VCaP (cell line): ENCODE data around the gene SLCO4C1.

Source experiments
- H3K27ac ChIP-seq: fragments of 450-650 bp; 2 replicates; pipeline ENCODE4 v1.5.1; 2017
- CTCF ChIP-seq: fragments of 450-650 bp; conservative IDR thresholded peaks from 2 replicates; pipeline ENCODE4 v1.5.1; 2017; ENCODE audit warnings: mild to moderate bottlenecking, moderate library complexity

Gene SLCO4C1

GRCh38 chr5:102309586-102309985, 13.5 kb upstream of the SLCO4C1 start:
- no peak for TF ChIP-seq CTCF
- no peak overlapping the region for H3K27ac ChIP-seq

- no peak for TF ChIP-seq CTCF
- H3K27ac ChIP-seq = no peak overlapping the region
Measured at GRCh38 chr5:102307232-102307631, 11.1 kb upstream of the SLCO4C1 start.

- TF ChIP-seq CTCF = no peak
- no peak overlapping the region for H3K27ac ChIP-seq
Measured at GRCh38 chr5:102306121-102306520, 10.0 kb upstream of the SLCO4C1 start.

- no peak for TF ChIP-seq CTCF
- H3K27ac ChIP-seq = no peak overlapping the region
Measured at GRCh38 chr5:102295534-102296177, 428 bp downstream of the SLCO4C1 start.

GRCh38 chr5:102294886-102295395, 1.1 kb downstream of the SLCO4C1 start:
- H3K27ac ChIP-seq = no peak overlapping the region
- no peak for TF ChIP-seq CTCF

- no peak for TF ChIP-seq CTCF
- no peak overlapping the region for H3K27ac ChIP-seq
Measured at GRCh38 chr5:102290004-102290403, 6.1 kb downstream of the SLCO4C1 start.

GRCh38 chr5:102289251-102289899, 6.7 kb downstream of the SLCO4C1 start:
- TF ChIP-seq CTCF = no peak
- no peak overlapping the region for H3K27ac ChIP-seq
